ENCODE data around the gene PEAK1. TPM values are rescaled to one million over a fixed set of nuclear protein-coding genes. Genes with fewer than 3 reads are reported as not detected.
A peak's percentile ranks its signal among the peaks of the same experiment; 100 is the strongest.

Gene PEAK1
- total RNA-seq, 2 donors from 2014 or later: 44.2 to 59.8 TPM

DNA sequence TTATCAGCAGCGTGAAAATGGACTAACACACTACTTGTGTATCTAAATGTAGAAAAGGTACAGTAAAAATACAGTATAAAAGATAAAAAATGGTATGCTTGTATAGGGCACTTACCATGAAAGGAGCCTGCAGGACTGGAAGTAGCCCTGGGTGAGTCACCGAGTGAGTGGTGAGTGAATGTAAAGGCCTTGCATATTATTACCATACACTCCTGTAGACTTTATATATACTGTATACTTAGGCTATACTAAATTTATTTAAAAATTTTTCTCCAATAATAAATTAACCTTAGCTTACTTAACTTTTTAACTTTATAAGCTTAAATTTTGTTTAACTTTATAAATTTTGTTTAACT lies 281.8 kb downstream of the PEAK1 start:
- TF ChIP-seq, protein P1, sequence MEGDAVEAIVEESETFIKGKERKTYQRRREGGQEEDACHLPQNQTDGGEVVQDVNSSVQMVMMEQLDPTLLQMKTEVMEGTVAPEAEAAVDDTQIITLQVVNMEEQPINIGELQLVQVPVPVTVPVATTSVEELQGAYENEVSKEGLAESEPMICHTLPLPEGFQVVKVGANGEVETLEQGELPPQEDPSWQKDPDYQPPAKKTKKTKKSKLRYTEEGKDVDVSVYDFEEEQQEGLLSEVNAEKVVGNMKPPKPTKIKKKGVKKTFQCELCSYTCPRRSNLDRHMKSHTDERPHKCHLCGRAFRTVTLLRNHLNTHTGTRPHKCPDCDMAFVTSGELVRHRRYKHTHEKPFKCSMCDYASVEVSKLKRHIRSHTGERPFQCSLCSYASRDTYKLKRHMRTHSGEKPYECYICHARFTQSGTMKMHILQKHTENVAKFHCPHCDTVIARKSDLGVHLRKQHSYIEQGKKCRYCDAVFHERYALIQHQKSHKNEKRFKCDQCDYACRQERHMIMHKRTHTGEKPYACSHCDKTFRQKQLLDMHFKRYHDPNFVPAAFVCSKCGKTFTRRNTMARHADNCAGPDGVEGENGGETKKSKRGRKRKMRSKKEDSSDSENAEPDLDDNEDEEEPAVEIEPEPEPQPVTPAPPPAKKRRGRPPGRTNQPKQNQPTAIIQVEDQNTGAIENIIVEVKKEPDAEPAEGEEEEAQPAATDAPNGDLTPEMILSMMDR (IDR thresholded peaks at IDR 0.05): no peak
- peaks cover 0 to 10% of the 10 kb centered on the region in 2 donors for H3K9me3 ChIP-seq
- no peak for DNase-seq (ENCODE audit: low spot score)
- H3K4me3 ChIP-seq: no peak overlapping the region
- H3K27me3 ChIP-seq: no peaks in the 10 kb centered on the region
- no peak overlapping the region for H3K27ac ChIP-seq
- H3K4me1 ChIP-seq: no peaks in the 10 kb centered on the region
- H3K36me3 ChIP-seq: peaks cover 12% of the 10 kb centered on the region

DNA sequence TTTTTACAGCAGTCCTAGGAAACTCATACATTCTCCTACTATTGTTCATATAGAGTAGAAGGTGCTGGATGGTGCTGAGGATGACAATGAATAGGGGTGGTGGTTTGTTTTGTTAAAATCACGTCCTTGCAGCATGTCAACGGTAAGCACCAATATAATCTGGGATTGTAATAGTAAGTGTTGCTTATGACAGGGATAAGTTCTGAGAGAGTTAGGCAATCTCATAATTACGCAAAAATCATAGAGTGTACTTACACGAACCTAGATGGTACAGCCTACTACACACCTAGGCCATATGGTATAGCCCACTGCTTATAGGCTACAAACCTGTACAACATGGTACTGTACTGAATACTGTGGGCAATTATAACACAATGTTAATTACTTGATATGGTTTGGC lies 284.7 kb downstream of the PEAK1 start:
- H3K9me3 ChIP-seq: peaks cover 0 to 3% of the 10 kb centered on the region in 2 donors
- H3K27me3 ChIP-seq: no peaks in the 10 kb centered on the region
- no peaks in the 10 kb centered on the region for H3K4me1 ChIP-seq
- H3K4me3 ChIP-seq: no peak overlapping the region
- DNase-seq (ENCODE audit: low spot score): no peak
- H3K36me3 ChIP-seq: peaks cover 30% of the 10 kb centered on the region
- no peak overlapping the region for H3K27ac ChIP-seq
- TF ChIP-seq, protein P1 (IDR thresholded peaks at IDR 0.05): no peak

DNA sequence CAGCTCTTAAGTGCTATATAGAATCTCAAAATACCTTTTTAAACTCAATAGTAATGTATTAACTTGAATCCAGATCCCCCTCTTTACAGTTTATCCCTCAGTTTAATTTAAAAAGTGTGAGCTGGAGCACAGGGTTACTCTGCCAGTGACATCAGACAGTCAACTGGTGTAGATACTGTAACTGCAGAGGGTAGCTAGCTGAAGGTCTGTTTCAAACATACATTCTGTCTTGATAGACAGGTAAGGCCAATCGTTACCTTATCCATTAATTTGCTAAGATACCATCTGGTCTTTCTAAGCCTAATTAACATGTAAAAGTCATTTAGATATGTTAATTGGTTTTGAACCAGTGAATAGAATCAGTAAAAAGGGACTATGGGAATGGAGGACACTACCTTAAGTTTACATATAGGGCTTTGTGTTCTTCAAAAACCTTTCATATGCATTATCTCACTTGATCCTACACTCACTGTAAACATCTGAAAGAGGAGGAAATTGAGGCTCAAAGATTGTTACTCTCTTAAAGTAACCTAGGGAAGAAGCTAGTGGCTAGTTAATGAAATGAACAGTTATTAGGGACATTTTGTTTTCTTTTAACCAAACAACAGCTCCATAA lies 289.5 kb downstream of the PEAK1 start:
- Histone ChIP-seq H3K27ac (no peak overlapping the region), H3K4me1 (peaks cover 0 to 17% of the 10 kb centered on the region in 2 donors), H3K27me3 (no peaks in the 10 kb centered on the region), H3K36me3 (peaks cover 30% of the 10 kb centered on the region), H3K4me3 (no peak overlapping the region), H3K9me3 (no peaks in the 10 kb centered on the region)
- TF ChIP-seq, protein P1 (IDR thresholded peaks at IDR 0.05): no peak
- no peak for DNase-seq (ENCODE audit: low spot score)

DNA sequence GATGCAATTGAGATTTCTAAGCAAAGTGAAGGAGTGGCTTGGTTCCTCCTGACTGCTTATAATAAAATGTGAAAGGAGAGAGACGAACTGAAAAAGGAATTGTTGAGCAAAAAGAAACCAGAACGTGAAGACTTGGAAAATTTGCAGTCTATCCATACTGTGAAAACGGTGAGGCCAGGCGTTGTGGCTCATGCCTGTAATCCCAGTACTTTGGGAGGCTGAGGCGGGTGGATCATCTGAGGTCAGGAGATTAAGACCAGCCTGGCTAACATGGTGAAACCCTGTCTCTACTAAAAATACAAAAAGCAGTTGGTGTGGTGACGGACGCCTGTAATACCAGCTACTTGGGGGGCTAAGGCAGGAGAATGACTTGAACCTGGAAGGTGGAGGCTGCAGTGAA lies 292.3 kb downstream of the PEAK1 start:
- no peaks in the 10 kb centered on the region for H3K27me3 ChIP-seq
- peaks cover 0 to 28% of the 10 kb centered on the region in 2 donors for H3K4me1 ChIP-seq
- H3K36me3 ChIP-seq: peaks cover 13% of the 10 kb centered on the region
- no peak for DNase-seq (ENCODE audit: low spot score)
- H3K27ac ChIP-seq: peak overlapping the region in 1 of 2 donors; percentile 19
- TF ChIP-seq, protein P1 (IDR thresholded peaks at IDR 0.05): no peak
- H3K4me3 ChIP-seq: no peak overlapping the region
- no peaks in the 10 kb centered on the region for H3K9me3 ChIP-seq

DNA sequence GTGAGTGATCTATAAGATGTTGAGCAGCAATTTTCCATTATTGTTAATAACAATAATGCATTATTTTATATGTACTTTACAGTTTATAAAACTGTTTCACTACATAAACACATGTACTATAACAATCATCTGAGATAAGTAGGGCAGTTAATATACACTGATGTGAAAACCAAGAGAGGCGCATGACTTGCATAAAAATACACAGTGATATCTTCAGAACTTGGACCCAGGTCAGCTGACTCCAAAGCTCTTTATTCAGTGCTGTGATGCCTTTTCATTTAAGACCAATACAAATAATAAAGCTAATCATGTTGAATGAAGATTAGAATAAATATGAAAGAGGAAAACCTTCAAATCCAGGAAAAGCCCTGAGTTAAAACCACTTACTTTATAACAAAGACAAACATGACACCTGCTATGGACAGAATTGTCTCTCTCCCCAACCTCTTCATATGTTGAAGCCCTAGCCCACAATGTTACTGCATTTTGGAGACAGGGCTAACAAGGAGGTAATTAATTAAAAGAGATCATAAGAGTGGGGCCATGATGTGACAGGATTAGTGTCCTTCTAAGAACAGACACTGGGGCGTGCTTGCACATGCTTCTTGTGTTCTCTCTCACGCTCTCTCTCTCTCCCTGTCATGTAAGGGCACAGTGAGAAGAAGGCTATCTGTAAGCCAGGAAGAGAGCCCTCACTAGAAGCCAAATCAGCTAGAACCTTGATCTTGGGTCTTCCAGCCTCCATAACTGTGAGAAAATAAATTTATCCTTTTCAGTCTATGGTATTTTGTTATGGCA lies 293.2 kb downstream of the PEAK1 start:
- peaks cover 8% of the 10 kb centered on the region for H3K36me3 ChIP-seq
- peaks cover 0 to 28% of the 10 kb centered on the region in 2 donors for H3K4me1 ChIP-seq
- H3K27ac ChIP-seq: peak overlapping the region; percentile 19 to 26
- TF ChIP-seq, protein P1 (IDR thresholded peaks at IDR 0.05): no peak
- no peak overlapping the region for H3K4me3 ChIP-seq
- H3K9me3 ChIP-seq: no peaks in the 10 kb centered on the region
- DNase-seq (ENCODE audit: low spot score): no peak
- no peaks in the 10 kb centered on the region for H3K27me3 ChIP-seq
